ENCODE results near the gene SNTG2. TPM values are rescaled to one million over a fixed set of nuclear protein-coding genes. Genes with fewer than 3 reads are reported as not detected.

Gene SNTG2
- total RNA-seq, 2 donors from 2014 or later = 4.1 to 11.9 TPM

- H3K27ac ChIP-seq (ENCODE audit: low read depth, low read length) = no peak overlapping the region
- no peaks in the 10 kb centered on the region for H3K9me3 Mint-ChIP-seq
- H3K9ac ChIP-seq (ENCODE audit: extremely low read depth, low read length, poor library complexity, severe bottlenecking) = no peak overlapping the region
- H3K4me1 Mint-ChIP-seq = peaks cover 3% of the 10 kb centered on the region
- no peaks in the 10 kb centered on the region for H3K27me3 ChIP-seq (ENCODE audit: control insufficient read depth, insufficient read depth, low read length, poor library complexity, severe bottlenecking)
- no peaks in the 10 kb centered on the region for H3K4me1 ChIP-seq (ENCODE audit: control insufficient read depth, insufficient read depth, low read length)
- no peaks in the 10 kb centered on the region for H3K36me3 Mint-ChIP-seq (ENCODE audit: low read depth)
- no peaks in the 10 kb centered on the region for H3K9me3 ChIP-seq (ENCODE audit: control insufficient read depth, low read length)
- H3K36me3 ChIP-seq (ENCODE audit: control insufficient read depth, insufficient read depth, low read length) = no peaks in the 10 kb centered on the region
- no peak for TF ChIP-seq CTCF (conservative IDR thresholded peaks at IDR 0.05)
- H3K4me3 Mint-ChIP-seq = no peak overlapping the region
- H3K4me3 ChIP-seq (ENCODE audit: low read length) = no peak overlapping the region
- WGBS, 2 experiments (ENCODE audit: insufficient coverage in 1 of 2, insufficient read length in 1 of 2) = 80 to 90% methylated on average over 1 to 17 of the region's 17 CpGs
- H3K27me3 Mint-ChIP-seq (ENCODE audit: insufficient read depth) = no peaks in the 10 kb centered on the region
- H3K27ac Mint-ChIP-seq = no peak overlapping the region
- peak; percentile 67 for DNase-seq
Observed at GRCh38 chr2:1082456-1083205, 132.0 kb downstream of the SNTG2 start.

- Mint-ChIP-seq H3K4me1 (no peaks in the 10 kb centered on the region), H3K36me3 (ENCODE audit: low read depth) (no peaks in the 10 kb centered on the region), H3K27ac (no peak overlapping the region), H3K9me3 (no peaks in the 10 kb centered on the region), H3K4me3 (no peak overlapping the region), H3K27me3 (ENCODE audit: insufficient read depth) (no peaks in the 10 kb centered on the region)
- H3K27ac ChIP-seq (ENCODE audit: low read depth, low read length) = no peak overlapping the region
- H3K27me3 ChIP-seq (ENCODE audit: control insufficient read depth, insufficient read depth, low read length, poor library complexity, severe bottlenecking) = no peaks in the 10 kb centered on the region
- no peak overlapping the region for H3K4me3 ChIP-seq (ENCODE audit: low read length)
- no peaks in the 10 kb centered on the region for H3K36me3 ChIP-seq (ENCODE audit: control insufficient read depth, insufficient read depth, low read length)
- TF ChIP-seq CTCF (conservative IDR thresholded peaks at IDR 0.05) = no peak
- H3K9ac ChIP-seq (ENCODE audit: extremely low read depth, low read length, poor library complexity, severe bottlenecking) = no peak overlapping the region
- no peaks in the 10 kb centered on the region for H3K9me3 ChIP-seq (ENCODE audit: control insufficient read depth, low read length)
- DNase-seq = no peak
- 79 to 89% methylated on average over 3 to 6 of the region's 6 CpGs for WGBS, 2 experiments (ENCODE audit: insufficient coverage in 1 of 2, insufficient read length in 1 of 2)
- H3K4me1 ChIP-seq (ENCODE audit: control insufficient read depth, insufficient read depth, low read length) = no peaks in the 10 kb centered on the region
Observed at GRCh38 chr2:1088192-1088860, 137.7 kb downstream of the SNTG2 start.

- Mint-ChIP-seq H3K27ac (no peak overlapping the region), H3K36me3 (ENCODE audit: low read depth) (no peaks in the 10 kb centered on the region), H3K4me3 (no peak overlapping the region), H3K27me3 (ENCODE audit: insufficient read depth) (no peaks in the 10 kb centered on the region), H3K9me3 (no peaks in the 10 kb centered on the region), H3K4me1 (no peaks in the 10 kb centered on the region)
- H3K27me3 ChIP-seq (ENCODE audit: control insufficient read depth, insufficient read depth, low read length, poor library complexity, severe bottlenecking) = no peaks in the 10 kb centered on the region
- TF ChIP-seq CTCF (conservative IDR thresholded peaks at IDR 0.05) = no peak
- no peaks in the 10 kb centered on the region for H3K36me3 ChIP-seq (ENCODE audit: control insufficient read depth, insufficient read depth, low read length)
- no peaks in the 10 kb centered on the region for H3K4me1 ChIP-seq (ENCODE audit: control insufficient read depth, insufficient read depth, low read length)
- H3K9me3 ChIP-seq (ENCODE audit: control insufficient read depth, low read length) = no peaks in the 10 kb centered on the region
- DNase-seq = no peak
- H3K27ac ChIP-seq (ENCODE audit: low read depth, low read length) = no peak overlapping the region
- no peak overlapping the region for H3K9ac ChIP-seq (ENCODE audit: extremely low read depth, low read length, poor library complexity, severe bottlenecking)
- 88 to 100% methylated on average over 1 to 4 of the region's 4 CpGs for WGBS, 2 experiments (ENCODE audit: insufficient coverage in 1 of 2, insufficient read length in 1 of 2)
- no peak overlapping the region for H3K4me3 ChIP-seq (ENCODE audit: low read length)
Observed at GRCh38 chr2:1088940-1089339, 138.3 kb downstream of the SNTG2 start.

Measured in endodermal cell (in vitro differentiated cells).